RWPE1 (cell line): Measurements from ENCODE around the gene MYZAP.

ENCODE experiments used
- CTCF ChIA-PET: fragments of 350-600 bp; sonication (Branson Sonifier 250); formaldehyde crosslinking; extraction: SDS; loops from one replicate; lab custom pipeline; 2021; lab: Yijun Ruan, JAX
- POLR2A ChIA-PET: fragments of 400-600 bp; formaldehyde crosslinking; extraction: SDS; loops from one replicate; lab custom pipeline; 2020; ENCODE audit warnings: antibody characterized with exemption; ENCODE audit not compliant: low non-redundant PET; lab: Yijun Ruan, JAX
- DNase-seq: peaks from one replicate; pipeline ENCODE4 v3.0.0; 2012; ENCODE audit warnings: low spot score
- H3K27ac ChIP-seq: fragments of 450-650 bp; 2 replicates; pipeline ENCODE4 v1.5.1; 2017
- TF ChIP-seq, protein P1 (sequence below): fragments of 450-650 bp; conservative IDR thresholded peaks from 2 replicates; pipeline ENCODE4 v1.5.1; 2017; ENCODE audit warnings: low read depth, mild to moderate bottlenecking

Gene MYZAP

DNA sequence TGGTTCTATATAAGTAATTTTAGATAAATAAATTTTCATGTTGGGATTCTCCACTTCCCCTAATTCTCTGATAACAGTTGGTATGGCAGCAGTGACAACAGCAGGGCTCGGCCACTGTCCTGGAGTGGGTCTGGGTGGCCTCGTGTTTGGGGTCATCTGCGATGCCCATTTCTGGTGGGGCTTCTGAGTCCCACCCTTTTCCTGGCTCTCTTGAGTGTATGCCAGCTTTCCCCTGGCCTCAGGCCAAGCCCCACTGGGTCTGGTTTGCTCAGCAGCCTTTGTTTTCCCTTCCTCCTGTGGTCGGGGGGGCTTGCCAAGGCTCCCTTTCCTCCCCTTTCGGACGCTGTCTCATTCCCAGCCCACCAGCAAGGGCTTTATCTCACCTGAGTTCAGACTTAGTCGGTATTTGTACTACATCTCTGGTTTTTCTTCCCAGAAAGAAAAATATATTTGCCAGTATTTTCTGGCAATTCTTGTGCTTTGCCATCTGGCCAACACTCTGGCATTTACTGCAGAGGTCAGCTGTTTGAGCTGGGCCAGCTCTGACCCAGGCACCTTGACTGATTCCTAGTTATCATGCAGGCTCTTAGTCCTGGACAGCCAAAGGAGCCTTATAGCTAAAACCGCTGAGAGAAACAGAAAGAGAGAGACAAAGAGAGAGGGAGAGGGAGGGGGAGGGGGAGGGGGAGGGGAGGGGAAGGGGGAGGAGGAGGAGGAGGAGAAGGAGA is 35.2 kb downstream of the MYZAP start:
- no peak overlapping the region for H3K27ac ChIP-seq
- TF ChIP-seq, protein P1, sequence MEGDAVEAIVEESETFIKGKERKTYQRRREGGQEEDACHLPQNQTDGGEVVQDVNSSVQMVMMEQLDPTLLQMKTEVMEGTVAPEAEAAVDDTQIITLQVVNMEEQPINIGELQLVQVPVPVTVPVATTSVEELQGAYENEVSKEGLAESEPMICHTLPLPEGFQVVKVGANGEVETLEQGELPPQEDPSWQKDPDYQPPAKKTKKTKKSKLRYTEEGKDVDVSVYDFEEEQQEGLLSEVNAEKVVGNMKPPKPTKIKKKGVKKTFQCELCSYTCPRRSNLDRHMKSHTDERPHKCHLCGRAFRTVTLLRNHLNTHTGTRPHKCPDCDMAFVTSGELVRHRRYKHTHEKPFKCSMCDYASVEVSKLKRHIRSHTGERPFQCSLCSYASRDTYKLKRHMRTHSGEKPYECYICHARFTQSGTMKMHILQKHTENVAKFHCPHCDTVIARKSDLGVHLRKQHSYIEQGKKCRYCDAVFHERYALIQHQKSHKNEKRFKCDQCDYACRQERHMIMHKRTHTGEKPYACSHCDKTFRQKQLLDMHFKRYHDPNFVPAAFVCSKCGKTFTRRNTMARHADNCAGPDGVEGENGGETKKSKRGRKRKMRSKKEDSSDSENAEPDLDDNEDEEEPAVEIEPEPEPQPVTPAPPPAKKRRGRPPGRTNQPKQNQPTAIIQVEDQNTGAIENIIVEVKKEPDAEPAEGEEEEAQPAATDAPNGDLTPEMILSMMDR: no peak
- no peak for DNase-seq
- POLR2A ChIA-PET: no interaction called here
- CTCF ChIA-PET: interaction anchor here (0.7 kb wide), 1 partner anchor 331 kb away, joined by 3 read pairs; no protein-coding TSS in a partner anchor

DNA sequence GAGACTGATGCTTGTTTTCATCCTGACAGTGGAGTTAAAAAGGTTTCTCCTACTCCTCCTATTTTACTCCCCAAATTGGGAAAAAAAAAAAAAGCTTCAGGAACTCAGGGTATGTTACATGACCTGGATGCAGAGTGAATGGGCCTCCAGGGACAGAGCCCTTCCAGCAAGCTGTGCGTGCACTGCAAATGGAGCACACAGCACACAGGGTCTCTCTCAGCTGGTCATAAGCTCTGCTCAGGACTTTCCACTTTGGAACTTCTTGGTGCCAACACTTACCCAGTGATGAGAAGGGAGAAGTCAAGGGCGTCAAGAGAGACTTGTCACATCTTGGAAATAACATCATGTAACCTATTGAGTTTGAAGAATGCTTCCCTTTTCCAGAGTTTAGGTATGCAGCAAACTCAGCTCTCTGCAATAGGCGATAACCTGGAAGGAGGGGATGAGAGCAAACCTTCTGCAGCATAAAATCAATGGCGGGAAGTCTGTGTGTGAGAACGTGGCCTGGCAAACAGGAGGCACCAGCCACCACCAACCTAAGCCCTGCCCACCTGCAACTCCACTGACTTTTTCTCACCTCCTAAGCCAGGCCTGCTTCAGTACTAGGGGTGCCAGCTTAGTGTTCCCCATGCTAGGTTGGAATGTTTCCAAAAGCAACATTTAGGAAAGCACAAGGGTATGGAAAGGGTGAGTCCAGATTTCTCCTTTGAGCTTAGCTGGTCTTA is 39.8 kb downstream of the MYZAP start:
- POLR2A ChIA-PET: no interaction called here
- DNase-seq: no peak
- H3K27ac ChIP-seq: no peak overlapping the region
- TF ChIP-seq, protein P1: no peak
- CTCF ChIA-PET: interaction anchor here (0.7 kb wide), 3 partner anchors 10 to 49 kb away, joined by 3 to 4 read pairs (median 3); no protein-coding TSS in a partner anchor

DNA sequence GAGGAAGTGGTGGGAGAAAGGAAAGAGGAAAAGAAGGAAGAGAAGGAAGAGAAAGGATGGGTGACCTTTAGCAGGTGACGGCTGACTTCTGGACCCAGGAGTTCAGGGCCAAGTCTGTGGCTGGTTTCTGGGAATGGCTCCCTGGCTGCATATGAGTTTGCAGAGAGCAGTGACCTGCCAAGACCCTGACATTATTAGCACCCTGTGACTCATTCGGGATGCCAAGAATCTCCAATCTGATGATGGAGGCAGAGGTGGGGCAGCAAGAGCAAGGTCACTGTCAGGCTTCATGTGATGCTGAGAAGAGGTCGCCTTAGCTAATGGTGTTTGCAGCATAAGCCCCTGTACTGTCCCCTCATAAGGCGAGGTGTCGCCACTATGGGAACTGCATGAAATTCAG is 42.6 kb downstream of the MYZAP start:
- TF ChIP-seq, protein P1: no peak
- CTCF ChIA-PET: interaction anchor here (0.5 to 1.6 kb wide), 3 partner anchors 9 to 186 kb away, joined by 3 to 4 read pairs (median 3); no protein-coding TSS in a partner anchor
- no peak for DNase-seq
- POLR2A ChIA-PET: no interaction called here
- H3K27ac ChIP-seq: no peak overlapping the region

DNA sequence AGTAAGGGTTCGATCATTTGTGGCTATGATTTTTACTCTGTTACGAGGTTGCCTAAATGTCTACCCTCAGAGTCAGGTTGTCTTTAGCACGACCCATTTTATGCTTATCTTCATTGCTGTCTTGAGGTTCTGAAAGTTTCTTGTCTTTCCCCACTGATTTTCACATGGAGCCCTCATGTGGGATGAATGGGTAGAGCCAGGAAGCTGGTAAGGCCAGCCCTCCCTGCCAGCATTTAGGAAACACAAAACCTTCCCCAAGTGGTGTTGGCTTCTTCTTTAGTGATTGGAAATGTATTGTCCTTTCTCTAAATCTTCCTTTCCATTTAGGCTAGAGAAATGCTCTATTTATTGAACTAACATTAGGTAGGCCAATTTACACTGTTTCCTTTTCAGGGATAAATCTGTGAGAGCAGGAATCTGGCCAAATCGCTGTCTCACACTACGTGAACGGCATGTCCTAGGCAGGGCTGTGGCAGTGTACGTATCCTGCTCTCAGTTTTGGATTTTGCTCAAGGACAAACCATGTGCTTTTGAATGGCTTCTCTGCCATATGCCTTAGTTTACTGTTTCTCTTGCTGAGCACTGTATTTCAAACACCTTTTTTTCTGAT is 43.7 kb downstream of the MYZAP start:
- ChIA-PET CTCF (interaction anchor here (0.6 kb wide), 1 partner anchor 1464 kb away, joined by 3 read pairs; no protein-coding TSS in a partner anchor), POLR2A (no interaction called here)
- TF ChIP-seq, protein P1: no peak
- DNase-seq: no peak
- H3K27ac ChIP-seq: no peak overlapping the region

DNA sequence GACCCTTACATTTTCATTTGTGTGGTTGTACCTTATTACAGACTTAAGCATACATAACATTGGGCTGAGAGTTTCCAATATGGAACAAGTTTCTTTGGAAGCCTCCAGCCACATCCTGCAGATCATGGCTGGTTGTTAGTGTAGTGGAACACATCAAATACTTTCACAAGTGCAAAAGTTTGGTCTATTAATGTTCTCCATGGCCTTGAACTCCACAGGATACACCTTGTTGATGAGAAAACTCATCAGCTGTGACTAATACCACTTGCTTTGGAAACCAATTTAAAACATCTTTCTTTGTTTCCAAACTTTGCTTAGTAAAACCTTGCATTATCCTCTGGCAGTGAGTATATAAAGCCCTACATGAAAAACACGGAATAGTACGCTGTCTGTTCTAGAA is 46.1 kb downstream of the MYZAP start:
- ChIA-PET CTCF (no interaction called here), POLR2A (no interaction called here)
- no peak for DNase-seq
- no peak overlapping the region for H3K27ac ChIP-seq
- TF ChIP-seq, protein P1: no peak

DNA sequence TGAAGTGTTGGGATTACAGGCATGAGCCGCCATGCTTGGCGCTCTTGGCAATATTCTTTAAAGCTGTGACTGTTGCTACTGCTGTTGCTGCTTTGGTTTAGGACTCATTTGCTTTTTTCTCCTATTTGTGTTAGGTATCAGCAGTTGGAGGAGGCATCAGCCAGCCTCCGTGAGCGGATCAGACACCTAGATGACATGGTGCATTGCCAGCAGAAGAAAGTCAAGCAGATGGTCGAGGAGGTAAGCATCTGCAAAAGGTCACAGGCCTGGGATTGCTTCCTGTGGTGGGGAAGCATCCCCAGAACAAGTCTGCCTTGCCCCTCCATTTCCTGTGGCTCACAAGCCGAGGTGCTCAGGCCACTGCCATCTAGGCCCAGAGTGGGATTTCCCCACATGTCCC is 47.6 kb downstream of the MYZAP start:
- POLR2A ChIA-PET: no interaction called here
- no peak for DNase-seq
- no peak overlapping the region for H3K27ac ChIP-seq
- CTCF ChIA-PET: interaction anchor here (0.6 to 1.2 kb wide), 3 partner anchors 432 to 882 kb away, joined by 3 to 4 read pairs (median 3); no protein-coding TSS in a partner anchor
- TF ChIP-seq, protein P1: no peak
